Loucy (cell line): ENCODE data around the gene CAP2.

Experiments used
- CTCF ChIP-seq: fragments of 200-600 bp; sonication (generic); conservative IDR thresholded peaks from 2 replicates; pipeline ENCODE4 v1.5.1; 2014; ENCODE audit warnings: mild to moderate bottlenecking, antibody characterized with exemption, low read length
- EZH2phosphoT487 ChIP-seq: fragments of 200-600 bp; IDR thresholded peaks from 2 replicates; pipeline ENCODE4 v1.6.1; 2018; ENCODE audit warnings: antibody characterized with exemption, mild to moderate bottlenecking, moderate library complexity, borderline replicate concordance

DNA sequence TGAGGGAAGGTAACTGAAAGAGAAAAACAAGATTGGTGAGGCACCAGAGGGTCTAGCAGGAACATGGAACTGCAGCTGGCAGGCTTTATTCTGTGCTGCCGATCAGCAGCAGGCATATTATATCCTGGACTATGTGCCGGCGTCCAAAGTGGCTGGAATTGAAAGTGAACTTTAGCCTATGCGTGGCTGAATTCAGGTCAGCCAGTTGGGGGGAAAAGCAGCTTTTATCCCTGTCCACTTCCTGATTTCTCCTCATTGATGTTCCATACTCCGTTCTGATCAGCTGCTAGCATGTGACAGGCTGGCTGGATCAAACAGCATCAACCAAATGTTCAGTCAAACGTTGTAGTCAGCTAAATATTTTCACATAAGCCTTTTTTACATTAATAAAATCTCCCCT is 99.0 kb downstream of the CAP2 start:
- TF ChIP-seq CTCF (no peak), EZH2phosphoT487 (no peak)
